Stimulated activated effector memory CD8-positive, alpha-beta T cell treated with anti-CD3 and anti-CD28 coated beads, Interleukin-12 subunit alpha, Interleukin-12 subunit beta, amount 100 ng/mL, for 72 hours (primary cell): Measurements from ENCODE around the gene SFMBT1.

Experiments used
- ATAC-seq: fragments of 150-1000 bp; cut with Tn5 transposase; 2 replicates; pipeline ENCODE4 v1.10.0; 2021
- DNase-seq, 2 donors: peaks; one replicate each; pipeline ENCODE4 v3.0.0; 2021 to 2022; ENCODE audit warnings: low spot score in 2 of 2
- H3K27ac Mint-ChIP-seq: one replicate; pipeline ENCODE4 v1.8.0; 2022; ENCODE audit warnings: mild to moderate bottlenecking, mixed read lengths
- H3K36me3 Mint-ChIP-seq: one replicate; pipeline ENCODE4 v1.8.0; 2022; ENCODE audit warnings: mild to moderate bottlenecking, mixed read lengths
- H3K4me1 Mint-ChIP-seq: one replicate; pipeline ENCODE4 v1.8.0; 2022; ENCODE audit warnings: mixed read lengths
- H3K4me3 Mint-ChIP-seq: one replicate; pipeline ENCODE4 v1.8.0; 2022; ENCODE audit warnings: mild to moderate bottlenecking, mixed read lengths
- H3K9me3 Mint-ChIP-seq: one replicate; pipeline ENCODE4 v1.8.0; 2022; ENCODE audit warnings: mixed read lengths

SFMBT1 gene

DNA sequence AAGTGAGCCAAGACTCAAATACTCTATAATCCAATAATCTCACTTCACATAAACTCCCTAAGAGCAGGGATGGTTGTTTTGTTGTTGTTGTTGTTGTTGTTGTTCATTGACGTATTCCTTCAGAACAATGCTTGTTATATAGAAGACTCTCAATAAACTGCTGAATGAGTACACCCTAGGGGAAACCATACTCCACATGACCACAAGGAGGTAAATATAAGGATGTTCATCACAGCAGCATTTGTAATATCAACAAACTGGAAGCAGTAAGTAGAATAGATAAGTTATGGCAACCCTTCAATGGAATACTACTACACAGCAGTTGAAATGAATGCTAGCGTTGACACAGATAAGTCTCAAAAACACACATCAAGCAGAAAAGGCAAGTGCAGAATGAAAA lies 86.1 kb downstream of the SFMBT1 start:
- Mint-ChIP-seq H3K27ac (no peak overlapping the region), H3K4me1 (peaks cover 15% of the 10 kb centered on the region), H3K4me3 (no peak overlapping the region), H3K9me3 (no peaks in the 10 kb centered on the region), H3K36me3 (peaks cover 8% of the 10 kb centered on the region)
- DNase-seq (no peak), ATAC-seq (no peak)

DNA sequence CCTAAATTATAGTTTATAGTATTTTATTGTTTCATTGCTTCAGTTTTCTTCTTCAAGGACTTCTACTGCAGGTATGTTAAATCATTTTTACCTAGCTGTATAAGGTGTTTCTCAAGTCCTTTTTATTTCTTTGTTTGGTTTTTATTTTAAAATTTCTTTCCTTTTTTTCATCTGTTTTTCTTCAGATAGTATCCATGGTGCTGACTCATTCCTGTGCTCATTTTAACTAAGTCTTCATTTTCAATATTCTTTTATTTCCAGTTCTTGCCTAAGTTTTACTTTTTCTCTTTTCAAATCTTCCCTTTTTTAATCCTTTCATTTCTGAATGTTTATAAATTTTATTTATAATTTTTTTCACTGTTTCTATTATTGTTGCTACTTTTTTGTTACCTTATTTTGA lies 106.3 kb downstream of the SFMBT1 start:
- Mint-ChIP-seq H3K4me1 (peaks cover 5% of the 10 kb centered on the region), H3K4me3 (no peak overlapping the region), H3K27ac (peak overlapping the region; percentile 77), H3K36me3 (peaks cover 50% of the 10 kb centered on the region), H3K9me3 (no peaks in the 10 kb centered on the region)
- DNase-seq (no peak), ATAC-seq (no peak)

DNA sequence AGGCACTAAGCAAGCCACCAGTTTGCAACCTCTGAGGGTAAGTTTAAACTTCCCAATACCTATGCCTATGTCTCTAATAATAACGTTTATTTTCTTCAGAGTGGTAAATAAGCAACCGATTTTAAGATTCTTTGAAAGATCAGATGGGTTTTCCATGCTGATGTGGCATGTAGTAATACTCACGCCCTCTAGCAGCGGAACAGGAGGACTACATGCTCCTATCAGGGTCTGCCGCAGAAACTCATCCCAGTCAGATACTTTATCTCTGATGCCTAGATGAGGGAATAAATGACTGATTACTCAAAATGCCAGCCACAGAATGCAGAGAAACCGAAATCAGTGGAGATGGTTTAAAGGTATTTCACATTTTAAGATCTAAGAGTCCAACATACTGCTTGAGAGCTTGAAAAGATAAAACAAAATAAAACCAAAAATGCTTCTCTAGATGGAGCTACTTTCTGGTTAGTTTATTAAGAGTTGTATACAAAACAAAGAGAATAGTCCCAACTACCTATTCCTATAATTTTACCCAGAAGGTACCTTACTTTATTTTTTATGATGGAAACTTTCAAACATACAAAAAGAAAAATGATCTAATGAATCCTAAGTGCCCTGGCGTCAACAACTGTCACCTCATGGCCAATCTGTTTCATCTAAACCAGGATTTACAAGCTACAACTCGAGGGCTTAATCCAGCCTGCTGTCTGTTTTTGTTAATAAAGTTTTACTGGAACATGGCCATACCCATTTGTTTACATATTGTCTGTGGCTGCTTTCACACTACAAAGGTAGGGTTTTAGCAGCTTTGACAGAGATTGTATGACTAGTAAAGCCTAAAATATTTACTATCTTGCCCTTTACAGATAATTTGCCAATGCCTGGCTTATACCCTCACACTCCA lies 111.0 kb downstream of the SFMBT1 start:
- H3K9me3 Mint-ChIP-seq = no peaks in the 10 kb centered on the region
- peaks cover 6% of the 10 kb centered on the region for H3K4me1 Mint-ChIP-seq
- DNase-seq (peak; percentile 29 to 56), ATAC-seq (peak; percentile 99)
- no peak overlapping the region for H3K27ac Mint-ChIP-seq
- H3K36me3 Mint-ChIP-seq = peaks cover 39% of the 10 kb centered on the region
- no peak overlapping the region for H3K4me3 Mint-ChIP-seq

DNA sequence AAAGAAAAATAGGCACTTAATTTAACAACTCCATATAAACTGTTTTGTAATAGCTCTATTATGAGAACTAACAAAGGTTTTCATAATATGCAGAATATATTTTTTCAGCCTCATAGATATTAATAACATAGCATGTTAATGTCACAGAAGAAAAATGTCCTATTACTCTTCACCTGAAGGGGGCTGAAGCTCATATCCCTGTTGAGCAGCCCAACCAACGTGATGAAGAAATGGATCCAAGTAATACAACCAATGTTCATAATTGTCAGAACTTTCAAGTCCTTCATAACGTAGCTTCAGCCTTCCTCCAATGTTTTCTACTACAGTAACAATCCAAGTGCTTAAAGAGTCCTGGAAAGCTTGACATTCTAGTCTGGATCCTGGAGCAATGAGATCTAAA lies 114.0 kb downstream of the SFMBT1 start:
- Mint-ChIP-seq H3K27ac (no peak overlapping the region), H3K4me1 (peaks cover 6% of the 10 kb centered on the region)
- DNase-seq = no peak

DNA sequence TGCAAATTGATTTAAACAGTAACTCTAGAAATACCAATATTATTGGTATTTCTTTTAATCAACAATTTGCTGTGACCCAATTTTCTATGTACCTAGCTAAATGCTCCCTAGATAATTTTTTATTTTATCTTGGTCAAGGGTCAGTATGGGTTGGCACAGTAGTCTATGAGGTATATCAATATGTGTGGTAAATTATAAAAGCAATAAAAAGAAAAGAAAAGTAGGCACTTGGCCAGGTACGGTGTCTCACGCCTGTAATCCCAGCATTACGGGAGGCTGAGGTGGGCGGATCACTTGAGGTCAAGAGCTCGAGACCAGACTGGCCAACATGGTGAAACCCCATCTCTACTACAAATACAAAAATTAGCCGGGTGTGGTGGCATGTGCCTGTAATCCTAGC lies 114.5 kb downstream of the SFMBT1 start:
- DNase-seq (no peak), ATAC-seq (no peak)
- H3K9me3 Mint-ChIP-seq = no peaks in the 10 kb centered on the region
- H3K36me3 Mint-ChIP-seq = peaks cover 49% of the 10 kb centered on the region
- H3K4me1 Mint-ChIP-seq = peaks cover 6% of the 10 kb centered on the region
- no peak overlapping the region for H3K4me3 Mint-ChIP-seq
- H3K27ac Mint-ChIP-seq = no peak overlapping the region

More for the DNA sequence above, 114.0 kb downstream of the SFMBT1 start:
- no peaks in the 10 kb centered on the region for H3K9me3 Mint-ChIP-seq
- H3K36me3 Mint-ChIP-seq = peaks cover 49% of the 10 kb centered on the region
- no peak overlapping the region for H3K4me3 Mint-ChIP-seq
- no peak for ATAC-seq

DNA sequence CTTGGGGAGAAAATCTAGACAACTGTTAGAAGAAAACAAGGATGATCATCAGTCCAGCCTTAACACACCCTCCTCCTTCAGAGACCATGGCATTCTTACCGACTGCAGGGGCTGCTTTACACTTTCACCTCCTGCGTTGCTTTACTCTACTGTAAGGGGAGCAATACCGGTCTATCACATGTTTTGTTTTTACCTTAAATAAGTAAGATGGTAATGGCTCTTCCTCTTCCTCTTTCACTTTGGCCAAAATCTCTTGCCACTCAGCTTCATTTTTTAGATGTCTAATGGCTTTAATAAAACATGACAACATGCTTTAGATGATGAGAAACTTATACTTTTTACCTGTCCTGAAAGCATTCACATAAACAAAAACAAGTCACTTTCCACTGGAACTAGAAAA lies 115.1 kb downstream of the SFMBT1 start:
- Mint-ChIP-seq H3K9me3 (no peaks in the 10 kb centered on the region), H3K4me1 (peaks cover 6% of the 10 kb centered on the region), H3K36me3 (peaks cover 52% of the 10 kb centered on the region), H3K4me3 (no peak overlapping the region), H3K27ac (no peak overlapping the region)
- ATAC-seq (no peak), DNase-seq (no peak)

DNA sequence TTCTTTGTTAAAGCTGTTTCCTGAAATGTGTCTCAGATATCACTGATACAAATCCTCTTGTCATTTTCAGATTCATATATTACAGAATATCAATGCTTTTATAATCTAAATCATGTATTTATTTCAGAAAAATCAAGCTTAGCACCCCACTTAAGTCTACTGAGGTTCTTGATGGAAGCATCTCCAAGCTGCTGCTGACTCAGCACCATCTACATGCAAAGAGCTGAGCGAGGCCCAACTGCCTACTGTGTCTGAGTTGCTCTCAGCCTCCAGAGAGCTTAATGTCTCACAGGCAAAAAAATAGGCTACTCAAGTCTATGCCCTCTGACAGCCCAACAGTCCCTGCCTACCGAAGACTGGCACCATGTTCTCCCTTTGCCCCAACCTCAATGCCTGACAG lies 119.3 kb downstream of the SFMBT1 start:
- H3K36me3 Mint-ChIP-seq = peaks cover 76% of the 10 kb centered on the region
- ATAC-seq (no peak), DNase-seq (no peak)
- H3K4me1 Mint-ChIP-seq = no peaks in the 10 kb centered on the region
- no peak overlapping the region for H3K27ac Mint-ChIP-seq
- no peak overlapping the region for H3K4me3 Mint-ChIP-seq
- H3K9me3 Mint-ChIP-seq = no peaks in the 10 kb centered on the region

DNA sequence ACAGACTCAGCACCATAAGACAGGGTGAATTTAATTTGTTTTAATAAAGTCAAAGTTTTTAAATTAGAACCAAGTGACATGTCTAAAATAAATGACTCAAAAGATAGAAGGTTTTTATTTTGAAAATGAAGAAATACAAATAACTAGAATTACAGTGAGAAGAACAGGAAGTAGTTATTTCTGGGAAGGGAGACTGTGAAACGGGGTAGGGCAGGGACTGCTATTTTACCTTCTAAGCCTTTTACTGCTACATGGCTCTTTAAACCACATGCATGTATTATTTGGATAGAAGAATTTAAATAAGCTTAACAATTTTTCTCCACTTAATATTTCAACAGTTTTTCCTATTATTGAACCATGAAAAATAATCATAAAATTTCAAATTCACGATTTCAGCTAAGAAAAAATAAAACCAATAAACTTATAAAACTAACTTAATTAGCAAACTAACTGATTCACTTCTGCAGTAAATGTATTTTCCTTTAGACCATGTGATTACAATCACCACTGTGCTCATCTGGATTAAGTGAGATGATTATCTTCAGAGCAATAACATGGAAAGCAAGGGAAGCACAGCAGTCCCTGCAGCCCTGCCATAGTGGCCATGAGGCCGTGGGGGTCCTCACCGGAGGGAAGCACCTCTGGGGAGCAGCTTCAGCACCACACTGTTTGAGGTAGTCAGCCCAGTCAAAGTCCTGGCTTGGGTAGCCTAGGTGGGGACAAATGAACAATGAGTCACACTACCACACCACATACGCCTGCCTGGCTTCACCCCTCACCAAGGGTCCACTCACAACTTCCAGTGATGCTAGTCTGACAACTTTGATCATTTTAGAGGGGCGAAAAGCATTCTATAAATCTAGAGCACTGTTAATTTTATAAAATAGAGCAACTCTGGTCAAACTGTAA lies 120.2 kb downstream of the SFMBT1 start:
- DNase-seq (no peak), ATAC-seq (peak; percentile 63)
- Mint-ChIP-seq H3K4me1 (no peaks in the 10 kb centered on the region), H3K36me3 (peaks cover 76% of the 10 kb centered on the region), H3K27ac (no peak overlapping the region), H3K4me3 (no peak overlapping the region), H3K9me3 (no peaks in the 10 kb centered on the region)

DNA sequence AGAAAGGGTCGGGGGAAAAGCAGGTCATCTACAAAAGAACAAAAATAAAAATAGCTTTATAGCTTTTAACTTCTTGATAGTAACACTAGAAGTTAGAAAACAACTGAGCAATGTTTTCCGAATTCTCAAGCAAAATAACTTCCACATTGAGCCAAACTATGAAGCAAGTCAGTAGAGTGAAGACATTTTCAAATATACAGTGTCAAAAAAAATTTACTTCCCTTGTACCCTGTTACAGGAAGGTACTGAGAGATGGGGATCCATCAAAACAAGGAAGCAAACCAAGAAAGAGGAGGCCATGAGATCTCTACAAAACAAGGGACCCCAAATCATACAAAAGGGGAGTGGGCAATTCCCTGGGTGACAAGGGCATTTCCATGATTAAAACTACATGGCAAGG lies 121.9 kb downstream of the SFMBT1 start:
- peaks cover 77% of the 10 kb centered on the region for H3K36me3 Mint-ChIP-seq
- DNase-seq (no peak), ATAC-seq (no peak)
- peak overlapping the region; percentile 46 for H3K27ac Mint-ChIP-seq
- H3K4me3 Mint-ChIP-seq = no peak overlapping the region
- H3K4me1 Mint-ChIP-seq = no peaks in the 10 kb centered on the region
- no peaks in the 10 kb centered on the region for H3K9me3 Mint-ChIP-seq

DNA sequence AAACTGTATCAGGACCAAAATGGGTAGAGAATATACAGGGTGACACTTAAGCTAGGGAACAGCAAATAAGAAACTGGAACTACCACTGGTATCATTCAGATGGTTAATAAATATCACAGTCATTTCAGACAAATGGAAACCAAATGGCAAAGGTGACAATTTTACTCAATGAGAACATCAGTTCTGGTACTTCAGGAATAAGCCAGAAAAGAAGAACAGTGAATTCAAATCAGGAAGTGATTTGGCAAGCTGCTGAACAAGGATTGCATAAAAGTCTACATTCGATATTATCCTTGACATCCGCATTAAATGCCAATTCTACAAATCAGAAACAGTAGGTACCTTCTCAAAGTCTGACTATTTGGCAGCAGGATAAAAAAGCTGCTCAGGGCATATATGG lies 125.0 kb downstream of the SFMBT1 start:
- Mint-ChIP-seq H3K36me3 (peaks cover 87% of the 10 kb centered on the region), H3K9me3 (no peaks in the 10 kb centered on the region), H3K27ac (no peak overlapping the region), H3K4me1 (no peaks in the 10 kb centered on the region), H3K4me3 (no peak overlapping the region)
- ATAC-seq (no peak), DNase-seq (no peak)

DNA sequence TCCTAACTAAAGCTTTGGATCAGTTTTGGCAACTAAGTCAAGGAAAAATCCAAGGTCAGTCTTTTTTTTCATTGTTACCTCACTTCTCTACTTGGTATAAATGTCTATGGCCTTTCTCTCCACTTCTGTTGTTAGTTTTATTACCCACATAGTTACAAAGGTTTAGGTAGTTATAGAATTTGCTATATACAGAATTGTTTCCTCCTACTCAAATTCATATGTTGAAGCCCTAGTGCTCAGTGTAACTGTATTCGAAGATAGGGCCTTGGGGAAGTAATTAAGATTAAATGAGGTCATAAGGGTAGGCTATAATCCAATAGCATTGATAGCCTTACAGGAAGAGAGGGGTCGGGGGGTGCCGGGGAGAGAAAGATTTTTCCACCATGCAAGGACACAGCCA lies 128.8 kb downstream of the SFMBT1 start:
- no peak overlapping the region for H3K4me3 Mint-ChIP-seq
- no peaks in the 10 kb centered on the region for H3K4me1 Mint-ChIP-seq
- peaks cover 80% of the 10 kb centered on the region for H3K36me3 Mint-ChIP-seq
- H3K9me3 Mint-ChIP-seq = no peaks in the 10 kb centered on the region
- no peak overlapping the region for H3K27ac Mint-ChIP-seq
- DNase-seq (no peak), ATAC-seq (no peak)

DNA sequence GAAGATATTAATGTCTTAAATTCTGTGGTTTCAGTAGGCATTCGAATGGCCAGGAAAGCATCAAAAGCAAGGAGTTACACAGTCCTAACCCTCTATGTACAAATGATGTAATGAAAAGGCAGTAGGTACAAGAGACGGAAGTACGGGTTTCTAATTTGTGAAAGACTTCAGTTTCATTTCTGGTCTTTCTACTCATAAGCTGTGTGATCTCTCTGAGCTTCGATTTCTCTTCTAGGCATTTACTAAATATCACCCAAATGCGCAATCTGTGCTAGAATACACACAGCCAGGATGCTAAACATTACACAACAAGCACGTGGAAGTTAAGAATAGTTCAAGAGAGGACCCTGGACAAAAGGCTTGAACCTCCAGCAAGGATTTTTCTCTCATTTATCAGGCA lies 130.6 kb downstream of the SFMBT1 start:
- DNase-seq (no peak), ATAC-seq (no peak)
- H3K4me3 Mint-ChIP-seq = no peak overlapping the region
- no peaks in the 10 kb centered on the region for H3K9me3 Mint-ChIP-seq
- no peaks in the 10 kb centered on the region for H3K4me1 Mint-ChIP-seq
- H3K27ac Mint-ChIP-seq = no peak overlapping the region
- H3K36me3 Mint-ChIP-seq = peaks cover 84% of the 10 kb centered on the region

DNA sequence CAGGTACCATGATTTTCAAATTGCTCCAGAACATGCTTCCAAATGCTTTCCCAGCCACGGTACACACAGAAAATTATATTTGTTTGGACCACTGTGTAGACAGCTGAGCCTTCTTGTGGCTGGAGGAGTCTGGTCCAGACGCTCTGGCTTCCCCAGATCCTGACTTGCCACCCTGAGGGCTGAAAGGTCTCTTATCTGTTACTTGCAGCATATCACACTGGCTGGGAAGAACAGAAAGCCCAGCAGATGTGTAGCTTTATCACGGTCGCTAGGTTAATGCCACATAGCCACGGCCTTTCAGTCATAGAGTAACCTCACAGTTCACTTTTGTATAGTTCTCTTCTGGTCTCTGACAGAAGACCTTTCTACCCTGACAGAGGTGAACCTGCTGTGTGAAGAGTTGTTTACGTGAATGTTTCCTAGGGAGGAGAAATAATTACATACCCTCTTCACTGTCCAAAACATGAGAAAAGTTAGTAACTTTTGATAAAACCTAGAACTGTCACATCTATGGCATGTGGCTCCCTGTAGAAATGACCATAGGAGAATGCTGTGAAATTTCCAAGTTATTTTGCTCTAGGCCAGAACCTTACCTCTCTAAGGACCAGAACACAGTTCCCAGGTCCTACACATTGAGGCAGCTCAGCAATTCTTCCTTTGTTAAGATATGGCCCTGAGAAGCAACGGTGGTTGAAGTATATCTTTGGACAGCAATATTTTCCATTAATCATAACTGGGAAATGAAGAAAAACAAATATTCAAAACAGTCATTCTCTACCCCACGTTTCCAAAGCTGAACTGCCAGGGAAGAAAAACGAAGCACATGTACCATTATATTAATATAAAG lies 132.8 kb downstream of the SFMBT1 start:
- no peak overlapping the region for H3K4me3 Mint-ChIP-seq
- peak overlapping the region; percentile 24 for H3K27ac Mint-ChIP-seq
- no peaks in the 10 kb centered on the region for H3K9me3 Mint-ChIP-seq

DNA sequence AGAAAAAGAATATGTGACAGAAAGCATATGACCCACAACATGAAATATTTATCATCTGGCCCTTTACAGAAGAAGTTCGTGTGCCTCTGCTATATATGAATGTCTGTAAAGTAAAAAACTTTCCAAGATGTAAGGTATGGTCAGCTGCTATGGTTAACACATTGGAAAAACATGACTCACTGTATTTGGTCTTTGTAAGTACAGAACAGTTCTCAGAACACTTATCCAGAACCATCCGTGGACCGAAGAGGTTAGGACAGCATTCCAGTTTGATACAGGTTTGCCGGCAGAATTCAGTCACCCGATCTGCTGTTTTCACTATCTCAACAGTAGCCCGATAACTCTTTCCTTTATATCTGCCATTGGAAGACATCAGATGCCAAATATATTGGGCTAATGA lies 135.1 kb downstream of the SFMBT1 start:
- H3K27ac Mint-ChIP-seq = no peak overlapping the region
- peaks cover 87% of the 10 kb centered on the region for H3K36me3 Mint-ChIP-seq
- DNase-seq (no peak), ATAC-seq (no peak)
- H3K4me3 Mint-ChIP-seq = no peak overlapping the region
- H3K9me3 Mint-ChIP-seq = no peaks in the 10 kb centered on the region
- H3K4me1 Mint-ChIP-seq = no peaks in the 10 kb centered on the region

More for the DNA sequence above, 132.8 kb downstream of the SFMBT1 start:
- H3K36me3 Mint-ChIP-seq = peaks cover 86% of the 10 kb centered on the region
- H3K4me1 Mint-ChIP-seq = no peaks in the 10 kb centered on the region
- DNase-seq (no peak), ATAC-seq (no peak)

DNA sequence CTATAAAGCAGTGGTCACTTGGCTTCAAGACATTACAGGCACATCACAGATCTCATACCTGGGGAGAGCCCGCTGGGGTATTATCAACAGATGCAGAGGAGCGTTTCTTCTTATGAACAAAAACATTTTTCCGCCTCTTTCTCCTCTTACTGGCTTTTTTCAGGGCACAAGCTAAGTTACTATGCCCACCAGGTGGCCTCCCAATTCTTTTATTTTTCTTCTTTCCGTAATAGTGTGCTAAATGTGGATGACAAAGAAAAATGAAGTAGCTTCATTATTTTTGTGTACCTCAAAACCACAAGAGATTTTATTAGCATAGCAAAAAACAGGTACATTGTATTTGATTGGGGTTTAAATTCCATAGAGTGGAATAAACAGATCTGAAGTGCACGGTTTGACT lies 138.4 kb downstream of the SFMBT1 start:
- no peak overlapping the region for H3K27ac Mint-ChIP-seq
- H3K4me3 Mint-ChIP-seq = no peak overlapping the region
- H3K36me3 Mint-ChIP-seq = peaks cover 92% of the 10 kb centered on the region
- DNase-seq (no peak), ATAC-seq (no peak)
- H3K9me3 Mint-ChIP-seq = no peaks in the 10 kb centered on the region
- H3K4me1 Mint-ChIP-seq = no peaks in the 10 kb centered on the region
